Neuron (in vitro differentiated cells): ENCODE measurements around the gene TMEM52B.

Experiments used
- H2AFZ ChIP-seq: one replicate; pipeline ENCODE4 v1.6.1; 2013; ENCODE audit warnings: low read depth, mild to moderate bottlenecking, inconsistent platforms, low read length, moderate library complexity
- H3K27me3 ChIP-seq: one replicate; pipeline ENCODE4 v1.6.1; 2013; ENCODE audit warnings: low read length; ENCODE audit not compliant: insufficient read depth
- H3K36me3 ChIP-seq: one replicate; pipeline ENCODE4 v1.6.1; 2013; ENCODE audit warnings: low read length; ENCODE audit not compliant: insufficient read depth
- H3K4me1 ChIP-seq: one replicate; pipeline ENCODE4 v1.6.1; 2013; ENCODE audit warnings: low read length; ENCODE audit not compliant: insufficient read depth
- H3K4me3 ChIP-seq: 2 replicates; pipeline ENCODE4 v1.5.1; 2013; ENCODE audit warnings: mild to moderate bottlenecking, low read length, moderate library complexity
- H3K9me3 ChIP-seq: one replicate; pipeline ENCODE4 v1.6.1; 2013; ENCODE audit warnings: low read length

Gene TMEM52B

GRCh38 chr12:10178821-10179220, at the start of gene TMEM52B:
TSS of gene TMEM52B (plus strand) at chr12:10179032. CDS start at chr12:10179575, 543 bp downstream.
- no peak within 1 kb of the TSS for H2AFZ ChIP-seq
- H3K27me3 ChIP-seq = no peaks in the 10 kb centered on the region
- H3K4me1 ChIP-seq = no peaks in the 10 kb centered on the region
- no peaks in the 10 kb centered on the region for H3K9me3 ChIP-seq
- H3K4me3 ChIP-seq = no peak within 1 kb of the TSS
- H3K36me3 ChIP-seq = no peaks in the 10 kb centered on the region

- Histone ChIP-seq H3K27me3 (peaks cover 2% of the 10 kb centered on the region), H3K9me3 (no peaks in the 10 kb centered on the region), H3K36me3 (no peaks in the 10 kb centered on the region), H3K4me3 (no peak within 1 kb of the TSS), H2AFZ (no peak within 1 kb of the TSS), H3K4me1 (no peaks in the 10 kb centered on the region)
Measured at GRCh38 chr12:10130042-10130441, 48.8 kb upstream of the TMEM52B start, which contains the start of gene CLEC7A. TSS of gene CLEC7A (minus strand) at chr12:10130199. CDS start at chr12:10130082, 117 bp downstream.

GRCh38 chr12:10131111-10131690, 47.6 kb upstream of the TMEM52B start:
- no peaks in the 10 kb centered on the region for H3K9me3 ChIP-seq
- H3K4me3 ChIP-seq = no peak overlapping the region

GRCh38 chr12:10132850-10133370, 45.9 kb upstream of the TMEM52B start:
- Histone ChIP-seq H2AFZ (no peak overlapping the region), H3K27me3 (peaks cover 2% of the 10 kb centered on the region), H3K4me3 (no peak overlapping the region), H3K36me3 (no peaks in the 10 kb centered on the region), H3K9me3 (no peaks in the 10 kb centered on the region), H3K4me1 (no peaks in the 10 kb centered on the region)

More at GRCh38 chr12:10131111-10131690, 47.6 kb upstream of the TMEM52B start:
- Histone ChIP-seq H3K36me3 (no peaks in the 10 kb centered on the region), H3K4me1 (no peaks in the 10 kb centered on the region), H2AFZ (no peak overlapping the region), H3K27me3 (peaks cover 2% of the 10 kb centered on the region)

GRCh38 chr12:10135126-10135525, 43.7 kb upstream of the TMEM52B start:
- Histone ChIP-seq H2AFZ (no peak overlapping the region), H3K36me3 (no peaks in the 10 kb centered on the region), H3K27me3 (no peaks in the 10 kb centered on the region), H3K4me3 (no peak overlapping the region), H3K4me1 (no peaks in the 10 kb centered on the region), H3K9me3 (no peaks in the 10 kb centered on the region)

GRCh38 chr12:10136637-10137205, 42.1 kb upstream of the TMEM52B start:
- Histone ChIP-seq H3K4me1 (no peaks in the 10 kb centered on the region), H3K27me3 (no peaks in the 10 kb centered on the region), H3K36me3 (no peaks in the 10 kb centered on the region), H3K4me3 (no peak overlapping the region), H2AFZ (no peak overlapping the region), H3K9me3 (no peaks in the 10 kb centered on the region)

GRCh38 chr12:10140001-10140400, 38.8 kb upstream of the TMEM52B start:
- H3K27me3 ChIP-seq = no peaks in the 10 kb centered on the region
- H2AFZ ChIP-seq = no peak overlapping the region
- H3K4me3 ChIP-seq = no peak overlapping the region
- H3K4me1 ChIP-seq = no peaks in the 10 kb centered on the region
- H3K9me3 ChIP-seq = no peaks in the 10 kb centered on the region
- no peaks in the 10 kb centered on the region for H3K36me3 ChIP-seq

GRCh38 chr12:10142976-10143589, 35.7 kb upstream of the TMEM52B start:
- no peaks in the 10 kb centered on the region for H3K9me3 ChIP-seq
- no peak overlapping the region for H3K4me3 ChIP-seq

GRCh38 chr12:10147714-10148403, 31.0 kb upstream of the TMEM52B start:
- Histone ChIP-seq H3K4me3 (no peak overlapping the region), H2AFZ (no peak overlapping the region)

More at GRCh38 chr12:10142976-10143589, 35.7 kb upstream of the TMEM52B start:
- Histone ChIP-seq H3K36me3 (no peaks in the 10 kb centered on the region), H3K27me3 (no peaks in the 10 kb centered on the region), H2AFZ (no peak overlapping the region), H3K4me1 (no peaks in the 10 kb centered on the region)

GRCh38 chr12:10151621-10152020, 27.2 kb upstream of the TMEM52B start:
- H3K4me3 ChIP-seq = no peak overlapping the region
- H2AFZ ChIP-seq = no peak overlapping the region

More at GRCh38 chr12:10147714-10148403, 31.0 kb upstream of the TMEM52B start:
- no peaks in the 10 kb centered on the region for H3K27me3 ChIP-seq
- H3K36me3 ChIP-seq = no peaks in the 10 kb centered on the region
- H3K4me1 ChIP-seq = no peaks in the 10 kb centered on the region
- H3K9me3 ChIP-seq = no peaks in the 10 kb centered on the region

GRCh38 chr12:10153271-10154144, 25.3 kb upstream of the TMEM52B start:
- no peaks in the 10 kb centered on the region for H3K4me1 ChIP-seq
- no peaks in the 10 kb centered on the region for H3K9me3 ChIP-seq
- peak overlapping the region; percentile 87 for H2AFZ ChIP-seq
- no peaks in the 10 kb centered on the region for H3K36me3 ChIP-seq
- H3K27me3 ChIP-seq = peaks cover 4% of the 10 kb centered on the region
- peak overlapping the region; percentile 42 for H3K4me3 ChIP-seq

More at GRCh38 chr12:10151621-10152020, 27.2 kb upstream of the TMEM52B start:
- Histone ChIP-seq H3K36me3 (no peaks in the 10 kb centered on the region), H3K27me3 (peaks cover 4% of the 10 kb centered on the region), H3K9me3 (no peaks in the 10 kb centered on the region), H3K4me1 (no peaks in the 10 kb centered on the region)

GRCh38 chr12:10154145-10154496, 24.7 kb upstream of the TMEM52B start:
- Histone ChIP-seq H2AFZ (peak overlapping the region; percentile 87), H3K9me3 (no peaks in the 10 kb centered on the region), H3K36me3 (no peaks in the 10 kb centered on the region), H3K27me3 (peaks cover 4% of the 10 kb centered on the region), H3K4me3 (peak overlapping the region; percentile 42), H3K4me1 (no peaks in the 10 kb centered on the region)
